GM12864 (cell line): ENCODE data around the gene TSPAN19.

Source experiments
- DNase-seq: peaks from one replicate; pipeline ENCODE4 v3.0.0-alpha.2; 2011; ENCODE audit warnings: low read depth
- H3K4me3 ChIP-seq: 2 replicates; pipeline ENCODE4 v1.5.1; 2011; ENCODE audit warnings: mild to moderate bottlenecking, low read depth, low read length, control low read depth
- CTCF ChIP-seq: IDR thresholded peaks from 2 replicates; pipeline ENCODE4 v1.5.1; 2011; ENCODE audit warnings: low read depth, mild to moderate bottlenecking, moderate library complexity, low read length, control low read depth, inconsistent platforms; ENCODE audit errors: missing control alignments

The TSPAN19 gene

GRCh38 chr12:84973026-84973425 is 63.1 kb downstream of the TSPAN19 start:
- DNase-seq = no peak
- no peak for TF ChIP-seq CTCF
- no peak overlapping the region for H3K4me3 ChIP-seq

GRCh38 chr12:84969226-84969625 is 66.9 kb downstream of the TSPAN19 start:
- no peak overlapping the region for H3K4me3 ChIP-seq
- no peak for TF ChIP-seq CTCF
- DNase-seq = no peak
